NCI-H1694 (cell line): ENCODE results near the gene PUSL1.
A peak's percentile ranks its signal among the peaks of the same experiment; 100 is the strongest.

Source experiments
- DNase-seq: peaks from one replicate; lab custom pipeline; 2025; lab: John Stamatoyannopoulos, UW

The PUSL1 gene

DNA sequence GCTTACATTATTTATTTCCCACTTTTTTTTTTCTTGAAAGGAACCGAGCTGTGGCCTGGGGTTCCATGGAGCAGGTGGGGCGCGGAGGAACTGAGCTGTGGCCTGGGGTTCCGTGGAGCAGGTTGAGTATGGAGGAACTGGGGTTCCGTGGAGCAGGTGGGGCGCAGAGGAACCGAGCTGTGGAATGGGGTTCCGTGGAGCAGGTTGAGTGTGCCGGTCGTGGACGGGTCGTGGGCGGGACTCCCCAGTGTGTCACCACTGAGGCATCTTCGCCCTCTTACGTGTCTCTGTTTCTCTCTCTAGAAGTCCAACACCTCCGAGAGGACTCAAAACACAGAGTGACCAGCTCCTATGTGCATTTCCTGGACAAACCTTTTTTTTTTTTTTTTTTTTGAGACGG lies 29.4 kb upstream of the PUSL1 start:
- no peak for DNase-seq

DNA sequence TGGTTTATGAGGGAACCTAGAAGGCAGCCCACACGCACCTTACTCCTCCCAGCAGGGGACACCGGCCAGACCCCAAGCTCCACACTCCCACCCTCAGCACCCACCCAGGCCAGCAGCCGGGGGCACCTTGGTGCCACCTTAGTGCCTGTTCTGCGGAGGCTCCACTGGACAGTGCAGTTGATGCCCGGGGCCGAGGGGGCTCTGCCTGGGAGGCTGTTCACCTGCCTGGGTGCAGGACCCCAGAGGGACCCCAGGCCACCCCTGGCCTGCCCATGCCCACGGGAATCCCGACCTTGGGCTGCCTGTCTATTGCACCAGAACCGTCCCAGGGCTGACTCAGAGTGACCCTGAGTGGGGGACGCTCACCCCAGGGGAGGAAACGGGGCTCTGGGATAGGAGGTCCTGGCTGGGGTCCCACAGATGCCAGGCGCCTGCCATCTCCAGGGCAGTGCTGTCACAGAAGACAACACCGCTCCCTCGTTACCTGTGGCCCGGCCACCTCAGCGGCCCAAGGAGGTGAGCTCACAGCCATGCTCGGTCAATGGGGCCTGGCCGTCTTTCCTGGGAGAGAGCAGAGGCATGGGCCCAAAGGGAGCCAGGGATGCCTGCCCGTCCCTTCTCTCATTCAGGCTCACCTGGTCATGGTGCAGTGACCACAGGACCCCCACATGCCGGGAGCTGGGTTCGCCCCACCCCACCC lies 27.5 kb upstream of the PUSL1 start:
- DNase-seq: no peak

DNA sequence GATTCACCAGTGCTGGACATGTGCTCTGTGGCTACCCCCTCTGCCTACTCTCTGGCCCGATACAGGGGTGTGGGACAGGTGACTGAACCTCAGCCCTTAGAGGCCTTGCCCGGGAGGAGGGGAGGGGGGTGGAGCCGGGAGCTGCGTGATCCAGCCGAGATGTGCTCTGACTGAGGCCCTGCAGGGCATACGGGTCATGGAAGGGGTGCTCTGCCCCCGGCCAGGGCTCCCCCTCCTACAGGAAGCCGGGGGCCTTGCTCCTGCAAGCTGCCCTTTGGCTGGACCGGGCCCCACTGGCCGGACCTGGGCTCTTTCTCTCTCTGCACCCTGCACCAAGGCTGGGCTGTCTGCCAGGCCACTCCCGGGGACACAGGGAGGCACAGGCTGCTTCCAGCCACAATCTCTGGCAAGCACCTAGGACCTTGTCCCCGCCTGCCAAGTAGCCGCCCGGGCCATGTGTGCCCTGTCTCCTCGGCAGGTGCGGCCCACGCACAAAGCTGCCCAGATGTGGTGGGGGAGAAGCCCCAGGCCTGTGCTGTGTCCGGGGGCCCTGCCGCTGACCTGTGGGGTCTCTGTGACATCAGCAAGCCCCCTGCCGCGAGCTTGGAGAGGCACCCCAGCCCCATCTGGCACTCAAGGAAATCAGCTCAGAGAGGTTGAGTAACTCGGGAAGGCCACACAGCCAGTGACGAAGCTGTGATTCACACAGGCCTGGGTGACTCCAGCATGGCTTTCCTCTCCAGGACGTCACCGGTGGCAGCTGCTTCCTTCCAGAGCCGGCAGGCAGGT lies 26.7 kb upstream of the PUSL1 start:
- no peak for DNase-seq

DNA sequence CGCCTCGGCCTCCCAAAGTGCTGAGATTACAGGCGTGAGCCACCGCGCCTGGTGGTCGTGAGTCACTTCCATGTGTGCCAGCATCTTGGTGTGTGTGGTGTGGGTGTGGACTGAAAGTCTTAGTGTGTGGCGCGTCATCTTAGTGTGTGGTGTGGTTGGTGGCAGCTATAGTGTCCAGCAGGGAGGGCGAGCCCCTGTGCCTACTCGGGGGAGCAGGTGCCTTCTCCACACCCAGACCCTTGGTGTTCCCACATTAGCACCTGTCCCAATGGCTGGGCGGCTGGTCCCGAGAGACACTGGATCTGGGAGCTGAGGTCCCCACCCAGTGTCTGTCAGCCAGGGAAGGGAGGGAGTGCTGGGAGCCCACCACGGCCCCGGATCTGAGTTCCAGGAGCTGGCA lies 25.4 kb upstream of the PUSL1 start:
- no peak for DNase-seq

DNA sequence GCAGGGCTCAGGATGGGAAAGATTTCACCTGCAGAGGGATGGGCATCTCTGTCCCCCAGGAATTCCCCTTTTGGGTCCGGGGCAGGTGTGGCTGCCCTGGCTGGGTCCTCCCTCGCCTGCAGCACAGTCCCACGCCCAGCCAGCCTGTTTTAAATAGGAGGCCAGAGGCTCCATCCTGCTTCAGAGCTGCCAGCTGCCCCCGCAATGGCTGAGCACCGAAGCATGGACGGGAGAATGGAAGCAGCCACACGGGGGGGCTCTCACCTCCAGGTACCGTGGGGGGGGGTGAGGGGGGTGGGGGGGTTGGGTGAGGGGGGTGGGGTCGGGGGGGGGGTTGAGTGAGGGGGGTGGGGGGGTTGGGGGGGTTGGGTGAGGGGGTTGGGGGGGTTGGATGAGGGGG lies 24.6 kb upstream of the PUSL1 start:
- no peak for DNase-seq

DNA sequence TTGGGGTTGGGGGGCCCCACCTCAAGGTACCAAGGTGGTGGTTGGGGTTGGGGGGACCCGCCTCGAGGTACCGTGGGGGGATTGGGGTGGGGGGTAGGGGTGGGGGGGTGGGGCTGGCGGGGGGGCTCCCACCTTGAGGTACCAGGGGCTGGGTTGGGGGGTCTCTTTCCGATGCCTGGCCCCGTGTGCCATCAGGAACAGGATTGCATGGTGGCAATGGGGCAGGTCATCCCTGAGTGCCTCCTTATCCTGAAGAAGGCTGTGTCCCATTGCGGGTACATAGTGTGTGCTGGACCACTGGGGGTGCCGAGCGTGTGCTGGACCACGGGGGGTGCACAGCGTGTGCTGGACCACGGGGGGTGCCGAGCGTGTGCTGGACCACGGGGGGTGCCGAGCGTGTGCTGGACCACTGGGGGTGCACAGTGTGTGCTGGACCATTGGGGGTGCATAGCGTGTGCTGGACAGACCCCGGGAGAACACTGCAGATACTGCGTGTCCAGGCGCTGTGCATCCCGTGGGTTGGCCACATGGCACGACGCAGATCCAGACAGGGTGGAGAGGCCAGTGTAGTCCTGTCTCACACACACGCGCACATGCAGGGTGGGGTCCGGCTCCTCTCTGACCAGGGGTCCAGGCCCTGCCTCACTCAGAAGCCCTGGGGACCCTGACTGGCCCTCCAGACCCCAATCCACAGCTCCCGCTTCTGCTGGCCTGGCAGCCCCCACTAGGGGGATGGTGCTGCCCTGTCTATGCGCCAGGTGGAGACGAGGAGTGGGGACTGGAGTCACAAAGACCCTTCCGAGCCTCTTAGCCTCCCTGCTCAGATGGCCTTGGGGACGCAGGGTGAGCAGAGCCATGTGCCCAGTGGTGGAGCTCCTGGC lies 23.9 kb upstream of the PUSL1 start:
- no peak for DNase-seq

DNA sequence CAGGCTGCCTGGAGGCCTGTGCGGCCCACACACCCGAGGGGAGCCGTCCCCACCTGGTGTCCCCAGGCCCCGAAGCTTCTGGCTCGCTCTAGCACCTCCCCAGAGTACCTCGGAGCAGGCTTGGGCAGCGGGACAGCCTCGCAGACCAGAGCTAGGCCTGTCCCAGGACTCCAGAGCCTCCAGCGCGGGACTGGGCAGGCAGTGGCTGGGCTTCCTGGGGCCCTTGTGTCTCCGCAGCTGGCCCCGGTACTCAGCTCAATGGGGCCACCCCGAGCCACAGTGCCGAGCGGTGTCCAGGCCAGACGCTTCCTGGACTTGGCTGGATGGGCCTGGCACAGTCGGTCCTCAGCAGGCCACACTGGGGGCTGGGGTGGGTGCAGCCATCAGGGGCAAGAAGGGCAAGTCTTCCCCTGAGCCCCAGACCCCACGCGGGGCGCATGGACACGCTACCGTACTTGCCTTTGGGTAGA lies 23.3 kb upstream of the PUSL1 start:
- DNase-seq: no peak

DNA sequence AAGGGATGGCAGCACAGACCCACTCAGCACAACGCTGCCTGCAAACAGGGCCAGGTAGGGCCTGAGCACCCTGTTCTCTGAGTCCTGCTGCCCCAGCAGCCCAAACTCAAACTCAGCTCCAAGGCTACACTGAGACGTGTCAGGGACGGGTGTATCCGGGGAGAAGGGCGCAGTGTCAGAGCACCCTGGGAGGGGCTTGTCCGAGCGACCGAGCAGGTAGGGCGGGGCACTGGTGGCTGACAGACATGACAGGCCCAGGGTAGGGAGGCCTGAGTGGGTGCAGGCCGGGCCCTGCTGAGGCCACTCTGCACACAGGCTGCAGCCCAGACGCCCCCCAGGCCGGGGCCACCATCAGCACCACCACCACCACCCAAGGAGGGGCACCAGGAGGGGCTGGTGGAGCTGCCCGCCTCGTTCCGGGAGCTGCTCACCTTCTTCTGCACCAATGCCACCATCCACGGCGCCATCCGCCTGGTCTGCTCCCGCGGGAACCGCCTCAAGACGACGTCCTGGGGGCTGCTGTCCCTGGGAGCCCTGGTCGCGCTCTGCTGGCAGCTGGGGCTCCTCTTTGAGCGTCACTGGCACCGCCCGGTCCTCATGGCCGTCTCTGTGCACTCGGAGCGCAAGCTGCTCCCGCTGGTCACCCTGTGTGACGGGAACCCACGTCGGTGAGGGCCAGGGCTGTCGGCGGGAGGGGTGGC lies 22.6 kb upstream of the PUSL1 start:
- no peak for DNase-seq

DNA sequence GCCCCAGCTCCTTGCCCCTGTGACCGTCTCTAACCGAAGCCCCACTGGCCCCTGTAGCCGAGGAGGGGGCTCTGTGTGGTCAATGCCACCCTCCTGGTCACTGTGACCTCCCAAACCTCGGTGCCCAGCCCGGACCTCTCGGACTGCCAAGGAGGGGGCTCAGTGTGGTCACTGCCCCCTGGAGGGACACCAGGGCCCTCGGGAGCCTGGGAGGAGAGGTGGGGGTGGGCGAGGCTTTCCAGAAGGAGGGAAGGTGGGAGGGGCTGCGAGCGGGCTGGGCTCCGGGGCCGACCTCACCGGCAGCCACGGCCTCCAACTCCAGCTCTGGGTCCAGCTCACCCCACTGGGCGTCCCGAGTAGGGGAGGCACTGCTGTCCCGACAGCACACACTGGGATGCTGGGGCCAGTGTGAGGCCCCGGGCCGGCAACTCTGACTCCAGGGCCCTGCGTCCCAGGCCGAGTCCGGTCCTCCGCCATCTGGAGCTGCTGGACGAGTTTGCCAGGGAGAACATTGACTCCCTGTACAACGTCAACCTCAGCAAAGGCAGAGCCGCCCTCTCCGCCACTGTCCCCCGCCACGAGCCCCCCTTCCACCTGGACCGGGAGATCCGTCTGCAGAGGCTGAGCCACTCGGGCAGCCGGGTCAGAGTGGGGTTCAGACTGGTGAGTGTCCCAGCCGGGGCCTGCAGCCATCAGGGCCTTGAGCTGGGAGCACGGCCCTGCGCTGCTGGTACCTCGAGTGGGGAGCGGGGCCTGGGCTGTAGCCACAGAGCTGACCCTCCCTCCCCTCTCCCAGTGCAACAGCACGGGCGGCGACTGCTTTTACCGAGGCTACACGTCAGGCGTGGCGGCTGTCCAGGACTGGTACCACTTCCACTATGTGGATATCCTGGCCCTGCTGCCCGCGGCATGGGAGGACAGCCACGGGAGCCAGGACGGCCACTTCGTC lies 21.8 kb upstream of the PUSL1 start:
- no peak for DNase-seq

DNA sequence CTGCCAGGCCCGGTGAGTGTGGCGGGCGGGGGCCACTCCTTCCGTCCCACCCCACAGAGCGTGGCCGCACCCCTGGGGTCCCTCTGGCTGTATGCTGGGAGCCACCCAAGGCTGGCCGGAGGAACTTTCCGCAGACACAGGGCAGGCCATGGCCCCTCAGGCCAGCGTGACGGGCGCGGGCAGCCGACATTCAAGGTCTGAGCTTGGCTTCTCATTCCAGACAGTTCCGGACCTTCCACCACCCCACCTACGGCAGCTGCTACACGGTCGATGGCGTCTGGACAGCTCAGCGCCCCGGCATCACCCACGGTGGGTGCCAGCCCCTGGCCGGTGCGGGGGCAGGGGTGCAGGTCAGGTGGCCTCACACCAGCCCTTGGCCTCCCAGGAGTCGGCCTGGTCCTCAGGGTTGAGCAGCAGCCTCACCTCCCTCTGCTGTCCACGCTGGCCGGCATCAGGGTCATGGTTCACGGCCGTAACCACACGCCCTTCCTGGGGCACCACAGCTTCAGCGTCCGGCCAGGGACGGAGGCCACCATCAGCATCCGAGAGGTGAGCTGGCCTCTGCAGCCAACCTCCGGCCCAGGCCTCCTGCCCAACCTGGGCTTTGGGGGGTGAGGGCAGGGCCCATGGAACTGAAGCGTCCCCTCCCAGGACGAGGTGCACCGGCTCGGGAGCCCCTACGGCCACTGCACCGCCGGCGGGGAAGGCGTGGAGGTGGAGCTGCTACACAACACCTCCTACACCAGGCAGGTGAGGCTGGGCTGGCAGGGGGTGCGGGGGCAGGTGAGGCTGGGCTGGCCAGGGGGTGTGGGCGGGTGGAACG lies 20.9 kb upstream of the PUSL1 start:
- DNase-seq: no peak

DNA sequence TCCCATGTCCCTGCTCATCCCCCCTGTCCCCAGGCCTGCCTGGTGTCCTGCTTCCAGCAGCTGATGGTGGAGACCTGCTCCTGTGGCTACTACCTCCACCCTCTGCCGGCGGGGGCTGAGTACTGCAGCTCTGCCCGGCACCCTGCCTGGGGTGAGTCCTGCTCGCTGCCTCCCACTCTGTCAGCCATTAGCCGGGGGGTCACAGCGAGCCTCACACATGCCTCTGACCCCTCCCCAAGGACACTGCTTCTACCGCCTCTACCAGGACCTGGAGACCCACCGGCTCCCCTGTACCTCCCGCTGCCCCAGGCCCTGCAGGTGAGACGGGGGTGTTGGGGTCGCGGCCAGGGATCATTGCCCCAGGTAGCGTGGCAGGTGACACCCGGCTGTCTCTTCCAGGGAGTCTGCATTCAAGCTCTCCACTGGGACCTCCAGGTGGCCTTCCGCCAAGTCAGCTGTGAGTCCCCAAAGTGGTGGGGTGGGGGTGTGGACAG lies 18.1 kb upstream of the PUSL1 start:
- peak; percentile 53 for DNase-seq

DNA sequence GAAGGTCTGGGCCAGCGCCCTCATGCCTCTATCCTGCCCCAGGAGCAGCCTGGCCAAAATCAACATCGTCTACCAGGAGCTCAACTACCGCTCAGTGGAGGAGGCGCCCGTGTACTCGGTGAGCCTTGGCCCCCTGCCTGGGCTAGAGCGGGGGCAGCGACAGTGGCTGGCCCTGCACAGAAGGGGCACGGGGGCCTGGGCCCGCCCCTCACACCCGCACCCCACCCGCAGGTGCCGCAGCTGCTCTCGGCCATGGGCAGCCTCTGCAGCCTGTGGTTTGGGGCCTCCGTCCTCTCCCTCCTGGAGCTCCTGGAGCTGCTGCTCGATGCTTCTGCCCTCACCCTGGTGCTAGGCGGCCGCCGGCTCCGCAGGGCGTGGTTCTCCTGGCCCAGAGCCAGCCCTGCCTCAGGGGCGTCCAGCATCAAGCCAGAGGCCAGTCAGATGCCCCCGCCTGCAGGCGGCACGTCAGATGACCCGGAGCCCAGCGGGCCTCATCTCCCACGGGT lies 17.3 kb upstream of the PUSL1 start:
- no peak for DNase-seq

DNA sequence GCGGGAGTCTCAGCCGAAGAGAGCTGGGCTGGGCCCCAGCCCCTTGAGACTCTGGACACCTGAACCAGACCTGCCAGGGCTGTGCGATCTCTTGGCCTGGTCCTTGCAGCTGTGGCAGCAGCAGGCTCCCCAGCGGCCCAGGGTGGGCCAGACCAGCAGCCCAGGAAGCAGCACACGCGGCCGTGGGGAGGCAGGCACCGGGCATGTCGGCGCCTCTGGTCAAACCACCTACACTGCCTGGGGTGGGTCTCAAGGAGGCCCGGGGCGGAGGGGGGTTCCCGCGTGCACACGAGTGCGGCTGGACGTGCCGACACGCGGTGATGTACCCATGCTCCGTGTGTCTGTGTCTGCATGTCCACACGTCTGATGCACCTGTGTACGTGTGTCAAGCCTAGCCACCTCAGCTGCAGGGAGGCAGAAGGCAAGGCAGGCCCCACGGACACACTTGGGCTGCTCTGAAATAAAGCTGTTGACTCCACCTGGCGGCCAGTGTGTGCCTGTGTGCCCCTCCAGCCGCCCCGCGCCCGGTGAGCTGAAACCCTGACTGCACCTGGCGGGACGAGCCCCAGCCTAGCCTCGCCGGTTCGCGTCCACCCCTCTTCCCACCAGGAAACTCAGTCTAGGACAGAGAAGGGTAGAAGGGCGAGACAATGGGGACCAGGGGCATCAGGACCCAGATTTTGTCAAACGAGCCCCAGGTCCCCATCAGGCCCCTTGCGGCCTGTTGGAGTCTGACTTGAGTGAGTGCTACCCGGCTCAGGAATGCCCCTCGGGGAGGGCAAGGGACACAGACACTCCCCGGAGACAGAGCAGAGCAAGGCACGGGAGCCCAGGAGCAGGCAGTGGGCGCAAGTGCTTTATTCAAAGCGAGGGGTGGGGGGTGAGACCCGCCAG lies 16.6 kb upstream of the PUSL1 start:
- peak; percentile 50 for DNase-seq

DNA sequence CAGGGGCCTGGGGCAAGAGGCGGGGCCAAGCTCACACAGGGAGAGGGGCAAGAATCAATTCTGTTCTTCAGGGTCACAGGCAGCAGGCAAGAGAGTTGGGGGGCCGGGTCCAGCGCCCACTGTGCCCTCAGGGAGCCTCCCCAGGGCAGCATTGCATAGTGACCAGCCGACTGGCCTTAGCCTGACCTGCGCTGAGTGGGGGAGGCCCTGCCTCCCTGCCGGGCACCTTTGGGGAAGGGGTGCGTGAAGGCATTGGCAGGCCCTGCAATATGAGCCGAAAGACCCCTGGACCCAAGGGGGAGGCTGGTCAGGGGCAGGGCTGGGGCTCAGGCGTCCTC lies 16.0 kb upstream of the PUSL1 start:
- DNase-seq: no peak

DNA sequence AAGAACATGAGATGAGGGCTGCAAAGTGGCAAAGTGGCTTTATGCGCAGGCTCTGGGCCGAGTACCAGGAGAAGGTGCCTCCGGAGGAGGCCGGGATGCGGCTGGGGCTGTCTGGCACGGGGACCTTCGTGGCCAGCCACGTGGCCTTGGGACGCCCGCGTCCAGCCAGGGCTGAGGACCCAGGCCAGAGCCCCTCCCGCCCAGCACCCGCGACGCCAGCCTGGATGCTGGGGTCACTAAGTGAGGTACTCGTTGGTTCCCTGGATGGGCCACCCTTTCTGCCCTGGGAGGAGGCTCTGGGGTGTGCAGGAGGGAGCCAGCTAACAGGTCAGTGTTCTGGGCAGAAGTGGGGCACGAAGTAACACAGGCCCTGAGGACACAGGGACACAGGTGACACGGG lies 15.5 kb upstream of the PUSL1 start:
- DNase-seq: no peak

DNA sequence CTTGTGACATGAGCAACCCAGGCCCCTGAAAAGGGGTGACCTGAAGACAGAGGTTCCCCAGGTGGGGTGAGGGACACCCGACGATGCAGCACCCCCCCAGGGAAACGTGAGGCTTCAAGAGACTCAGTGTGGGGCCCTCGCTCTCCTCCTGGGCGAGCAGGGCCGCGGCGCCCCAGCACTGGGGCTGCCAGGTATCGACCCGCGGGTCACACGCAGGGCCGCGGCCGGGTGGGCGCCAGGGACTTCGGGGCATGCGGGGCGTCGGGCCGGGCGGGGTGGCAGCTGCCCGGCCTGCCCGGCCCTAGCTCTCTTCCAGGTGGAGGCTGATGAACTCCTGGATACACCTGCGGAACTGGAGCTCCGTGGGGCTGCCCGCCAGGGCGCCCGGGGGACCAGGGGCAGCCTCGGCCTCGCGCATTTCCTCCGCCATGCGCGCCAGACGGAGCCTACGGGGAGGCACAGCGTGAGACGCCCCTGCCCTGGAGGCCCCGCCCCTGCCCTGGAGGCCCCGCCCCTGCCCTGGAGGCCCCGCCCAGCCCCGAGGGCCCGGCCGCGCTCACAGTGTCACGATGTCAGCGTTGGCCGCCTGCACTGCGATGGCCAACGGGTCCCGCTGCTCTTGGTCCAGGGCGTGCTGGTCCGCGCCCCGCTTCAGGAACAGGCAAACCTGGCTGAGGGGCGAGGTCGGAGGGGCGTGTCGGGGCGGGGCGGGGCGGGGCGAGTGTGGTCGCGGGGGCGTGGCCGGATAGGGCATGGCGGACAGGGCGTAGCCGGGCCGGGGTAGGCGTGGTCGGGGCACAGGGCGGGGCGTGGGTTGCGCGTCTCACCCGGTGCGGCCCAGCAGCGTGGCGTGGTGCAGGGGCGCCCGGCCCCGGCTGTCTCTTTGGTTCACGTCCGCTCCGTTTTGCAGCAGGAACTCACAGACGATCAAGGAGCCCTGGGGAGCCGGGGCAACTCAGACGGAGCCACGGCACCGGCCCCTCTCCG lies 14.8 kb upstream of the PUSL1 start:
- DNase-seq: no peak

DNA sequence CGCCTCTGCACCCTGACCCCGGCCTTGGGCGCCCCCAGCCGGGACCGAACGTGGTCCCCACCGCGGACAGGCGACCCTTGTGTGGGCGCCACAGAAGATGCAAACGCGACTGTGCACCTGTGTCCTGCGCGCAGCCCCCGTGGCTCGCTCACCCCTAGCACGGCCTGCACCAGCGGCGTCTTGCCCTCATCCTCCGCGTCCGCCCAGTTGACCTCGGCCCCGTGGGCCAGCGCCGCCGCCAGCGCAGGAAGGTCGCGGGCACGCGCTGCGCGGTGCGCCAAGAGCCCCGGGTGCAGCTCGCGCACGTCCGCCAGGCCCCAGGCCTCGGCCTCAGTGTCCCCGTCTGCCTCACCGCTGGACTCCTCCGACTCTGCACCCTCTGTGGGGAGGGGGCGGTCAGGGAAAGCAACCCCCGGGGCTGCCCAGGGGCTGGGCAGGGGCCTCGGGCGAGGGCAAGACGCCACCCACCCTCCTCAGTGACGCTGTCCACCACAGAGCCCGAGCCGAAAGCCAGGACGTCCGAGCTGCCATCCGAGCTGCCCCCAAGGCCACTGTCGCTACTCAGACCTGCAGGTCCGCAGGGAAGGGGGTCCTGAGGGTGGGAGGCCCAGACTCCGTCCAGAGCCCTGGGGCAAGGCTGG lies 14.0 kb upstream of the PUSL1 start:
- no peak for DNase-seq
